HG02642 (cell line): ENCODE results near the gene FDX1.
"Not testable (repeated sequence)": the region's sequence is repeated elsewhere in the genome, so short reads cannot be mapped to it uniquely, and the experiment has no call there.

Source experiments
- ATAC-seq: cut with Tn5 transposase; IDR thresholded peaks from one replicate; pipeline ENCODE4 v1.9.1; 2021; ENCODE audit warnings: mild to moderate bottlenecking; ENCODE audit not compliant: unreplicated experiment, poor library complexity

Gene FDX1, protein sequence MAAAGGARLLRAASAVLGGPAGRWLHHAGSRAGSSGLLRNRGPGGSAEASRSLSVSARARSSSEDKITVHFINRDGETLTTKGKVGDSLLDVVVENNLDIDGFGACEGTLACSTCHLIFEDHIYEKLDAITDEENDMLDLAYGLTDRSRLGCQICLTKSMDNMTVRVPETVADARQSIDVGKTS

GRCh38 chr11:110429731-110430266 is at the start of gene FDX1:
TSS of gene FDX1 (plus strand) at chr11:110429948. CDS start at chr11:110430121, 173 bp downstream.
- peak; percentile 88 for ATAC-seq

DNA sequence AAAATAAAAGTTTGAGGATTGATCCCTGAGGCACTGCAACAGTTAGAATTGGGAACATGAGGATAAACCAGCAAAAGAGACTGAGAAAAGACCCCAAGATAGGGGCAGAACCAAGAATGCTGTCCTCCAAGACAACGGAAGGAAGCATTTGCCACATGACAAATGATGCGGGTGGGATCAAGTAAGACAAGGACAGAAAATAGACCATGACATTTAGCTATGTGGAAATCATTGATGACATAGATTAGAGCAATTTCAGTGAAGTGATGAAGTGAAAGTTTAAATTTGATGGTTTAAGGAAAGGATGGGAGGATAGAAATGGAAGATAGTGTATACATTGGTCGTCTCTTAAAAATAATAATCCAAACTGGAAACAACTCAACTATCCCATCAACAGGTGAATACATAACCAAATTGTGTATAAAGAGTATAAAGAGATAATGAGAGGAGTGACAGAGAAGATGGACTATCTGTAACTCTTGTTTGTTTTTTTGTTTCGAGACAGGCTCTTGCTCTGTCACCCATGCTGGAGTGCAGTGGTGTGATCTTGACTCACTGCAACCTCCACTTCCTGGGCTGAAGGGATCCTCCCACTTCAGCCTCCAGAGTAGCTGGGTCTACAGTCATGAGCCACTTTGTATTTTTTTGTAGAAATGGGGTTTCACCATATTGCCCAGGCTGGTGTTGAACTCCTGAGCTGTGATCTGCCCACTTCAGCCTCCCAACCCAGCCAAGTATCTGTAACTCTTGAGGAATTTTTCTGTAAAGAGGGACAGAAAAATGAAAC is 48.7 kb upstream of the FDX1 start:
- no peak for ATAC-seq

- not testable (repeated sequence) for ATAC-seq
Measured at GRCh38 chr11:110388231-110388630, 41.5 kb upstream of the FDX1 start.

DNA sequence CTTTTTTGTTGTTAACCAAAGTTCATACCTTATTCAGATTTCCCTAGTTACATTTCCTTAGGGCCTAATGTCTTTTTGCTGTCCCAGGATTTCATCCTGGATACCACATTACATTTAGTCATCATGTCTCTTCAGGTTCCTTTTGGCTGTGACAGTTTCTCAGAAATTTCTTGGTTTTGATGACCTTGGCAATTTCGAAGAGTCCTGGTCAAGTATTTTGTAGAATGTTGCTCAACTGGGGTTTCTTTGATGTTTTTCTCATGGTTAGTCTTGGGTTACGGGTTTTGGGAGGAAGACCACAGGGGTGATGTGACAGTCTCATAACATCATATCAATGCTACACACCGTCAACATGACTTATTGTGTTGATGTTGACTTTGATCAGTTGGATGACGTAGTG is 39.8 kb upstream of the FDX1 start:
- no peak for ATAC-seq

- no peak for ATAC-seq
Measured at GRCh38 chr11:110392056-110392455, 37.7 kb upstream of the FDX1 start.

DNA sequence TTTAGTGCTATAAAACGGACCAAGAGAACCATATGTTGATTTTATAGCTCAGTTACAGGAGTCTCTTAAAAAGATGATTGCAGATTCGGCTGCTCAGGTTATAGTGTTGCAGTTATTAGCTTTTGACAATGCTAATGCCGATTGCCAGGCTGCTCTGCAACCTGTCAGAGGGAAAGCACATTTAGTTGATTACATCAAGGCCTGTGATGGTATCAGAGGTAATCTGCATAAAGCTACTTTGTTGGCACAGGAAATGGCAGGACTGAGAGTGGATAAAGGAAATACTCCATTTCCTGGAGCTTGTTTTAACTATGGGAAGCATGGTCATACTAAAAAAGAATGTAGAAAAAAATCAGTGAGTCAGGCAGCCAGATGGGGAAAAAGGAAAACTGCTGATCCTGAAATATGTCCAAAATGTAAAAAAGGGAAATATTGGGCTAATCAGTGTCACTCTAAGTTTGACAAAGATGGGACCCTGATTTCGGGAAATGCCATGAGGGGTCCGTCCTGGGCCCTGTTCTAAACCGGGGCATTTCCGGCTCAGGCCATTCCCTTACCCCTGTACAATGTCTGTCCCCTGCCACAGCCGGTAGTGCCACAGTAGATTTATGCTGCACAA is 32.0 kb upstream of the FDX1 start:
- ATAC-seq: not testable (repeated sequence)

DNA sequence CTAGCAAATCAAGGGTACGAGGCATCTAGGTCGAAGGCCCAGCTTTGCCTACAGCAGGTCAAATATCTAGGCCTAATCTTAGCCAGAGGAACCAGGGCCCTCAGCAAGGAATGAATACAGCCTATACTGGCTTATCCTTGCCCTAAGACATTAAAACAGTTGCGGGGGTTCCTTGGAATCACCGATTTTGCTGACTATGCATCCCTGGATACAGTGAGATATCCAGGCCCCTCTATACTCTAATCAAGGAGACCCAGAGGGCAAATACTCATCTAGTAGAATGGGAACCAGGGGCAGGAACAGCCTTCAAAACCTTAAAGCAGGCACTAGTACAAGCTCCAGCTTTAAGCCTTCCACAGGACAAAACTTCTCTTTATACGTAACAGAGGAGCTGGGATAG is 26.2 kb upstream of the FDX1 start:
- ATAC-seq: not testable (repeated sequence)

DNA sequence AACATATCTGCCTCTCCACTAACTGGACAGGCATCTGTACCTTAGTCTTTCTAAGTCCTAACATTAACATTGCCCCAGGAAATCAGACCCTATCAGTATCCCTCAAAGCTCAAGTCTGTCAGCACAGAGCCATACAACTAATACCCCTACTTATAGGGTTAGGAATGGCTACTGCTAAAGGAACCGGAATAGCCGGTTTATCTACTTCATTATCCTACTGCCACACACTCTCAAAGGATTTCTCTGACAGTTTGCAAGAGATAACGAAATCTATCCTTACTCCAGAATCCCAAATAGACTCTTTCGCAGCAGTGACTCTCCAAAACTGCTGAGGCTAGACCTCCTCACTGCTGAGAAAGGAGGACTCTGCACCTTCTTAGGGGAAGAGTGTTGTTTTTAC is 24.1 kb upstream of the FDX1 start:
- ATAC-seq: not testable (repeated sequence)

DNA sequence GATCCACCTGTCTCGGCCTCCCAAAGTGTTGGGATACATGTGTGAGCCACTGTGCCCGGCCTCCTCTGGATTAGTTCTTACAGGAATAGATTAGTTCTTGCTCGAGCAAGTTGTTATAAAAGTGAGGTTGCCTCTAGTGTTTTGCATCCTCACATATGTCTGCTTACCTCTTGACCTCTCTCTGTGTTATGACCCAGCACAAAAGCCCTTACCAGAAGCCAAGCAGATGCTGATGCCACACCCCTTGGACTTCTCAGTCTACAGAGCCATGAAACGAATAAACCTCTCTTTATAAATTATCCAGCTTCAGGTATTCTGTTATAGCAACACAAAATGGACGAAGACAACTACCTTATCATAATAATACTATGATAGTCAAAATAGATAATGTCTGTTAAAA is 22.4 kb upstream of the FDX1 start:
- no peak for ATAC-seq

- ATAC-seq: no peak
Measured at GRCh38 chr11:110409174-110409573, 20.6 kb upstream of the FDX1 start.

GRCh38 chr11:110410651-110411050 is 19.1 kb upstream of the FDX1 start:
- no peak for ATAC-seq

- ATAC-seq: no peak
Measured at GRCh38 chr11:110415081-110415480, 14.7 kb upstream of the FDX1 start.

GRCh38 chr11:110421658-110422057 is 8.1 kb upstream of the FDX1 start:
- ATAC-seq: not testable (repeated sequence)

DNA sequence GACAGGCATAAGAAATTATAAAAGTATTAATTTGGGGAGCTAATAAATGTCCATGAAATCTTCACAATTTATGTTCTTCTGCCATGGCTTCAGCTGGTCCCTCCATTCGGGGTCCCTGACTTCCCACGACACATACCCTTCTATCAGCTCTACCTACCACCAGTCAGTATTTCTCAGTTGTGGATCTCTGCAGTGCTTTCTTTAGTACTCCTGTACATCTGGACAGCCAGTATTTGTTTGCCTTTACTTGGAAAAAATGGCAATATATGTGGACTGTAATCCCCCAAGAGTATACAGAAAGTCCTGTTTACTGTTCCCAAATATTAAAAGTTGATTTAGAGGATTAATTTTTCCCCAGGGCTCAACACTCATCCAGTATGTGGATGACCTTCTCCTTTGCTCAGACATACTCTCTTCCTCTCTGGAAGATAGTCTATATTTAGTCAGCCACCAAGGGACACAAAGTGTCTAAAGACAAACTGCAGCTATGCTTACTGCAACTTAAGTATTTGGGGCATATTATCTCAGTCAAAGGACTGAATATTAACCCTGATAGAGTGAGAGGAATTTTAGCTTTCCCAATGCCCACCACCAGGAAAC is 7.3 kb upstream of the FDX1 start:
- ATAC-seq: no peak

DNA sequence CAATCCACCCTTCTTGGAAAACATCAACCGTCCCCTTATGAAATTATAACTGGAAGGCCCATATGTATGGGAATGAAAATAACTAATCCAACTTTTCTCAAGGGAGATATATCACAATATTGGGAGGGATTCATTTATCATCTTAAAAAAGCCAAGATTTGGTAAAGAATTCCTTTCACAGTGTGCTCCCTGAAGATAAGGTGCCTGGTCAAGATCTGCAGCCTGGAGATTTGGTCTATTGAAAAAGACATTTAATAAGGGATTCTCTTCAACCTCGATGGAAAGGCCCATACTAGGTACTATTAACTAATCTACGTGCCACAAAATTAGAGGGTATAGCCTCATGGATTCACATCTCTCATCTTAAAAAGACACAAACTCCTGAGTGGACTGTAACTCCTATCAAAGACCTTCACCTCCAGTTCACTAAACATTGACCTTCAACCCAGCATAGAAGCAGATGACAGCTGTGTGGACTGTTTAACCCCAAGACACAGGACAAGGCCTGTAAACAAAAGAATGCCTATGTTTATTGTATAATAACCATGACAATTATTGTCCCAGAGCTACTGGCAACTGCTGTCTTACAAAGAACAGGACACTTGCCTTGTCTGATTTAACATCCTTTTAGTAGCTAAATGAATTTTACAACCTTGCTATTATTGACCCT is 4.8 kb upstream of the FDX1 start:
- ATAC-seq: no peak

GRCh38 chr11:110425751-110426545 is 3.8 kb upstream of the FDX1 start:
- ATAC-seq: no peak

GRCh38 chr11:110428040-110428439 is 1.7 kb upstream of the FDX1 start:
- no peak for ATAC-seq

DNA sequence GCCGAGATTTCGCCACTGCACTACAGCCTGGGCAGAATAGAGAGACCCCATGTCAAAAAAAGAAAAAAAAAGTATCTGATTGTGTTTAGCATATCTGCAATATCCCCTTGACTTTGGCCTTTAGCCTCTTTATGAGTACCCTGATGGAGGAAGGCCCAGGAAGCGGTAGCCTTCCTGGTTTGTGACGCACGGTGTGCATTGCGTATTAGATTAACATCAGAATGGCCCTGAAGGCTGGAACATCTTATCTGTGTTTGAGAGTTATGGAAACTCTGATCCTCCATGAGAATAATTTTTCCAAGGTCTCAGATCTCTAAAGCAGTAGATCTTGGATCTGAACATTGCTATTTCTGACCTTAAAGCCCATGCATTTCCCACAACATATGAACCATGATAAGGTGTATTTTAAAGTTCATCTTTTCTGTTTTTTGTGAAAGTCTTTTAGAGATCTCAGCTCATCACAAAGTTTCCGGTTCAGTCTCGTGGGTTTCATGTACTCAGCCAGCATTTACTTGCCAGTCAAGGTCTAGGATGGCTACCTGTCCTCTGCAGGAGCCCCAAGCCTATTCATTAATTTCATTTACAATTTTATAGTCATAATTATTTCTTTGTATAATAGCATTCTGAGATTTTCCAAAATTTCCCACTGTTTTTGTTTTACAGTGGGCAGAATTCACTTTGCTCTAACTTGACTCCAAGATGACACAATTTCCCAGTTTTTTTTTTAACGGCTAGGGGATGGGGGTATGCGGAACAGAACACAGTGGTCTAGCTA is 605 bp upstream of the FDX1 start:
- ATAC-seq: no peak
